ENCODE results near the gene HACD3.

DNA sequence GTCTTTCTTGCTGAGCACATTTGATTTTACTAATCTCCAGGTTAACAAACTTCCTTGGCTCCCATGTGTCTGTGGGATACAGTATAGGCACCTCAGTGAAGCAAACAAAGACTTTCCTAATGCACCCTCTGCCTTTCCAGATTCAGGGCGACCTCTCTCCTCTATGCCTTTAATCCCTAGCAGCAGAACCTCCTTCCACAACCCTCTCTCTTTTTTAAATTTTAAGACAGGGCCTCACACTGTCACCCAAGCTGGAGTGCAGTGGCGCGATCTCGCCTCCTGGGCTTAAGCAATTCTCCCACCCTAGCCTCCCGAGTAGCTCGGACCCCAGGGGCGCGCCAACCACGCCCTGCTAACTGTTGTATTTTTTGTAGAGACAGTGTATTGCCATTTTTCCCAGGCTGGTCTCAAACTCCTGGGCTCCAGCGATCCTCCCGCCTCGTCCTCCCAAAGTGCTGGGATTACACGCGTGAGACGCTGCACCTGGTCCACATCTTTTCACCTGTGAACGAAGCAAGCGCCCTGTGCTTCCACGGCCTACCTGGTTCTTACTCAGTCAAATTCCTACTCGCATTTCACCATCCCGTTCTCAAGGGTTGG is 1.7 kb upstream of the HACD3 start:
- TF ChIP-seq, protein P1, sequence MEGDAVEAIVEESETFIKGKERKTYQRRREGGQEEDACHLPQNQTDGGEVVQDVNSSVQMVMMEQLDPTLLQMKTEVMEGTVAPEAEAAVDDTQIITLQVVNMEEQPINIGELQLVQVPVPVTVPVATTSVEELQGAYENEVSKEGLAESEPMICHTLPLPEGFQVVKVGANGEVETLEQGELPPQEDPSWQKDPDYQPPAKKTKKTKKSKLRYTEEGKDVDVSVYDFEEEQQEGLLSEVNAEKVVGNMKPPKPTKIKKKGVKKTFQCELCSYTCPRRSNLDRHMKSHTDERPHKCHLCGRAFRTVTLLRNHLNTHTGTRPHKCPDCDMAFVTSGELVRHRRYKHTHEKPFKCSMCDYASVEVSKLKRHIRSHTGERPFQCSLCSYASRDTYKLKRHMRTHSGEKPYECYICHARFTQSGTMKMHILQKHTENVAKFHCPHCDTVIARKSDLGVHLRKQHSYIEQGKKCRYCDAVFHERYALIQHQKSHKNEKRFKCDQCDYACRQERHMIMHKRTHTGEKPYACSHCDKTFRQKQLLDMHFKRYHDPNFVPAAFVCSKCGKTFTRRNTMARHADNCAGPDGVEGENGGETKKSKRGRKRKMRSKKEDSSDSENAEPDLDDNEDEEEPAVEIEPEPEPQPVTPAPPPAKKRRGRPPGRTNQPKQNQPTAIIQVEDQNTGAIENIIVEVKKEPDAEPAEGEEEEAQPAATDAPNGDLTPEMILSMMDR (IDR thresholded peaks at IDR 0.05; ENCODE audit: low read depth, low read length, missing input control) = no peak
- no peak for TF ChIP-seq YY1 (IDR thresholded peaks at IDR 0.05)
- TF ChIP-seq, protein P2, sequence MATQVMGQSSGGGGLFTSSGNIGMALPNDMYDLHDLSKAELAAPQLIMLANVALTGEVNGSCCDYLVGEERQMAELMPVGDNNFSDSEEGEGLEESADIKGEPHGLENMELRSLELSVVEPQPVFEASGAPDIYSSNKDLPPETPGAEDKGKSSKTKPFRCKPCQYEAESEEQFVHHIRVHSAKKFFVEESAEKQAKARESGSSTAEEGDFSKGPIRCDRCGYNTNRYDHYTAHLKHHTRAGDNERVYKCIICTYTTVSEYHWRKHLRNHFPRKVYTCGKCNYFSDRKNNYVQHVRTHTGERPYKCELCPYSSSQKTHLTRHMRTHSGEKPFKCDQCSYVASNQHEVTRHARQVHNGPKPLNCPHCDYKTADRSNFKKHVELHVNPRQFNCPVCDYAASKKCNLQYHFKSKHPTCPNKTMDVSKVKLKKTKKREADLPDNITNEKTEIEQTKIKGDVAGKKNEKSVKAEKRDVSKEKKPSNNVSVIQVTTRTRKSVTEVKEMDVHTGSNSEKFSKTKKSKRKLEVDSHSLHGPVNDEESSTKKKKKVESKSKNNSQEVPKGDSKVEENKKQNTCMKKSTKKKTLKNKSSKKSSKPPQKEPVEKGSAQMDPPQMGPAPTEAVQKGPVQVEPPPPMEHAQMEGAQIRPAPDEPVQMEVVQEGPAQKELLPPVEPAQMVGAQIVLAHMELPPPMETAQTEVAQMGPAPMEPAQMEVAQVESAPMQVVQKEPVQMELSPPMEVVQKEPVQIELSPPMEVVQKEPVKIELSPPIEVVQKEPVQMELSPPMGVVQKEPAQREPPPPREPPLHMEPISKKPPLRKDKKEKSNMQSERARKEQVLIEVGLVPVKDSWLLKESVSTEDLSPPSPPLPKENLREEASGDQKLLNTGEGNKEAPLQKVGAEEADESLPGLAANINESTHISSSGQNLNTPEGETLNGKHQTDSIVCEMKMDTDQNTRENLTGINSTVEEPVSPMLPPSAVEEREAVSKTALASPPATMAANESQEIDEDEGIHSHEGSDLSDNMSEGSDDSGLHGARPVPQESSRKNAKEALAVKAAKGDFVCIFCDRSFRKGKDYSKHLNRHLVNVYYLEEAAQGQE (IDR thresholded peaks at IDR 0.05) = no peak
- TF ChIP-seq, protein P3, sequence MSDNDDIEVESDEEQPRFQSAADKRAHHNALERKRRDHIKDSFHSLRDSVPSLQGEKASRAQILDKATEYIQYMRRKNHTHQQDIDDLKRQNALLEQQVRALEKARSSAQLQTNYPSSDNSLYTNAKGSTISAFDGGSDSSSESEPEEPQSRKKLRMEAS (IDR thresholded peaks at IDR 0.05) = no peak
- no peak for TF ChIP-seq RXRA (IDR thresholded peaks at IDR 0.05)
- TF ChIP-seq SP1 (IDR thresholded peaks at IDR 0.05) = no peak
- no peak for TF ChIP-seq TAF1 (conservative IDR thresholded peaks at IDR 0.05)
- TF ChIP-seq RAD21 (IDR thresholded peaks at IDR 0.05) = no peak
- TF ChIP-seq, protein P4, sequence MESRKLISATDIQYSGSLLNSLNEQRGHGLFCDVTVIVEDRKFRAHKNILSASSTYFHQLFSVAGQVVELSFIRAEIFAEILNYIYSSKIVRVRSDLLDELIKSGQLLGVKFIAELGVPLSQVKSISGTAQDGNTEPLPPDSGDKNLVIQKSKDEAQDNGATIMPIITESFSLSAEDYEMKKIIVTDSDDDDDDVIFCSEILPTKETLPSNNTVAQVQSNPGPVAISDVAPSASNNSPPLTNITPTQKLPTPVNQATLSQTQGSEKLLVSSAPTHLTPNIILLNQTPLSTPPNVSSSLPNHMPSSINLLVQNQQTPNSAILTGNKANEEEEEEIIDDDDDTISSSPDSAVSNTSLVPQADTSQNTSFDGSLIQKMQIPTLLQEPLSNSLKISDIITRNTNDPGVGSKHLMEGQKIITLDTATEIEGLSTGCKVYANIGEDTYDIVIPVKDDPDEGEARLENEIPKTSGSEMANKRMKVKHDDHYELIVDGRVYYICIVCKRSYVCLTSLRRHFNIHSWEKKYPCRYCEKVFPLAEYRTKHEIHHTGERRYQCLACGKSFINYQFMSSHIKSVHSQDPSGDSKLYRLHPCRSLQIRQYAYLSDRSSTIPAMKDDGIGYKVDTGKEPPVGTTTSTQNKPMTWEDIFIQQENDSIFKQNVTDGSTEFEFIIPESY (IDR thresholded peaks at IDR 0.05) = no peak
- TF ChIP-seq EGR1 (IDR thresholded peaks at IDR 0.05; ENCODE audit: low read depth in 2 of 2) = no peak
- TF ChIP-seq, protein P5, sequence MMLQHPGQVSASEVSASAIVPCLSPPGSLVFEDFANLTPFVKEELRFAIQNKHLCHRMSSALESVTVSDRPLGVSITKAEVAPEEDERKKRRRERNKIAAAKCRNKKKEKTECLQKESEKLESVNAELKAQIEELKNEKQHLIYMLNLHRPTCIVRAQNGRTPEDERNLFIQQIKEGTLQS (IDR thresholded peaks at IDR 0.05) = no peak
- TF ChIP-seq JUND (IDR thresholded peaks at IDR 0.05) = no peak
